ENCODE data around the gene BCL6B. TPM values are rescaled to one million over a fixed set of nuclear protein-coding genes. Genes with fewer than 3 reads are reported as not detected.

BCL6B gene
- total RNA-seq, 1 donor from 2014 or later, result not detected

- DNase-seq (ENCODE audit: low read depth) (no peak), FAIRE-seq (no peak)
- H3K4me2 ChIP-seq (ENCODE audit: low read length), result no peak overlapping the region
- H3K9ac ChIP-seq (ENCODE audit: low read length), result no peak overlapping the region
- H3K79me2 ChIP-seq (ENCODE audit: insufficient read depth, low read length), result no peaks in the 10 kb centered on the region
- H3K27ac ChIP-seq (ENCODE audit: low read depth, low read length), result no peak overlapping the region
- H3K27me3 ChIP-seq (ENCODE audit: insufficient read depth, low read length), result peaks cover 7% of the 10 kb centered on the region
- no peaks in the 10 kb centered on the region for H4K20me1 ChIP-seq (ENCODE audit: insufficient read depth, low read length)
- no peaks in the 10 kb centered on the region for H3K9me3 ChIP-seq (ENCODE audit: insufficient read depth, low read depth, low read length)
- no peaks in the 10 kb centered on the region for H3K36me3 ChIP-seq (ENCODE audit: insufficient read depth, low read length)
- Mint-ChIP-seq H3K36me3 (ENCODE audit: low read depth, unreplicated experiment) (peaks cover 5% of the 10 kb centered on the region), H3K27ac (ENCODE audit: unreplicated experiment) (no peak overlapping the region), H3K27me3 (ENCODE audit: low read depth, unreplicated experiment) (peaks cover 30% of the 10 kb centered on the region), H3K9me3 (ENCODE audit: unreplicated experiment) (peaks cover 6% of the 10 kb centered on the region), H3K4me3 (ENCODE audit: unreplicated experiment) (no peak overlapping the region), H3K4me1 (ENCODE audit: low read depth, unreplicated experiment) (no peaks in the 10 kb centered on the region)
- H3K4me1 ChIP-seq (ENCODE audit: insufficient read depth, low read length), result no peaks in the 10 kb centered on the region
- H2AFZ ChIP-seq (ENCODE audit: low read depth, low read length), result no peak overlapping the region
- H3K4me3 ChIP-seq (ENCODE audit: insufficient read depth, low read depth, low read length), result no peak overlapping the region
- TF ChIP-seq, protein P1, sequence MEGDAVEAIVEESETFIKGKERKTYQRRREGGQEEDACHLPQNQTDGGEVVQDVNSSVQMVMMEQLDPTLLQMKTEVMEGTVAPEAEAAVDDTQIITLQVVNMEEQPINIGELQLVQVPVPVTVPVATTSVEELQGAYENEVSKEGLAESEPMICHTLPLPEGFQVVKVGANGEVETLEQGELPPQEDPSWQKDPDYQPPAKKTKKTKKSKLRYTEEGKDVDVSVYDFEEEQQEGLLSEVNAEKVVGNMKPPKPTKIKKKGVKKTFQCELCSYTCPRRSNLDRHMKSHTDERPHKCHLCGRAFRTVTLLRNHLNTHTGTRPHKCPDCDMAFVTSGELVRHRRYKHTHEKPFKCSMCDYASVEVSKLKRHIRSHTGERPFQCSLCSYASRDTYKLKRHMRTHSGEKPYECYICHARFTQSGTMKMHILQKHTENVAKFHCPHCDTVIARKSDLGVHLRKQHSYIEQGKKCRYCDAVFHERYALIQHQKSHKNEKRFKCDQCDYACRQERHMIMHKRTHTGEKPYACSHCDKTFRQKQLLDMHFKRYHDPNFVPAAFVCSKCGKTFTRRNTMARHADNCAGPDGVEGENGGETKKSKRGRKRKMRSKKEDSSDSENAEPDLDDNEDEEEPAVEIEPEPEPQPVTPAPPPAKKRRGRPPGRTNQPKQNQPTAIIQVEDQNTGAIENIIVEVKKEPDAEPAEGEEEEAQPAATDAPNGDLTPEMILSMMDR (IDR thresholded peaks at IDR 0.05; ENCODE audit: insufficient read depth, low read depth, low read length), result no peak
- no peak for TF ChIP-seq EZH2 (IDR thresholded peaks at IDR 0.05; ENCODE audit: insufficient read depth, low read length)
Measured at GRCh38 chr17:7074931-7075330, 52.1 kb downstream of the BCL6B start.

GRCh38 chr17:7077911-7078546 is 55.2 kb downstream of the BCL6B start:
- H3K27me3 ChIP-seq (ENCODE audit: insufficient read depth, low read length), result peaks cover 5% of the 10 kb centered on the region
- no peak for DNase-seq (ENCODE audit: low read depth)
- no peak overlapping the region for H3K4me3 Mint-ChIP-seq (ENCODE audit: unreplicated experiment)
- no peak for FAIRE-seq
- H3K27ac Mint-ChIP-seq (ENCODE audit: unreplicated experiment), result no peak overlapping the region
- H3K4me1 ChIP-seq (ENCODE audit: insufficient read depth, low read length), result no peaks in the 10 kb centered on the region
- H3K4me3 ChIP-seq (ENCODE audit: insufficient read depth, low read depth, low read length), result no peak overlapping the region
- peaks cover 28% of the 10 kb centered on the region for H3K27me3 Mint-ChIP-seq (ENCODE audit: low read depth, unreplicated experiment)
- no peaks in the 10 kb centered on the region for H3K79me2 ChIP-seq (ENCODE audit: insufficient read depth, low read length)
- H3K36me3 Mint-ChIP-seq (ENCODE audit: low read depth, unreplicated experiment), result peaks cover 5% of the 10 kb centered on the region
- H3K36me3 ChIP-seq (ENCODE audit: insufficient read depth, low read length), result no peaks in the 10 kb centered on the region
- TF ChIP-seq EZH2 (IDR thresholded peaks at IDR 0.05; ENCODE audit: insufficient read depth, low read length), result no peak
- TF ChIP-seq, protein P1 (IDR thresholded peaks at IDR 0.05; ENCODE audit: insufficient read depth, low read depth, low read length), result no peak
- H4K20me1 ChIP-seq (ENCODE audit: insufficient read depth, low read length), result no peaks in the 10 kb centered on the region
- H3K4me2 ChIP-seq (ENCODE audit: low read length), result no peak overlapping the region
- no peak overlapping the region for H3K9ac ChIP-seq (ENCODE audit: low read length)
- no peaks in the 10 kb centered on the region for H3K9me3 ChIP-seq (ENCODE audit: insufficient read depth, low read depth, low read length)
- H3K27ac ChIP-seq (ENCODE audit: low read depth, low read length), result no peak overlapping the region
- peaks cover 6% of the 10 kb centered on the region for H3K9me3 Mint-ChIP-seq (ENCODE audit: unreplicated experiment)
- no peak overlapping the region for H2AFZ ChIP-seq (ENCODE audit: low read depth, low read length)
- no peaks in the 10 kb centered on the region for H3K4me1 Mint-ChIP-seq (ENCODE audit: low read depth, unreplicated experiment)

DNA sequence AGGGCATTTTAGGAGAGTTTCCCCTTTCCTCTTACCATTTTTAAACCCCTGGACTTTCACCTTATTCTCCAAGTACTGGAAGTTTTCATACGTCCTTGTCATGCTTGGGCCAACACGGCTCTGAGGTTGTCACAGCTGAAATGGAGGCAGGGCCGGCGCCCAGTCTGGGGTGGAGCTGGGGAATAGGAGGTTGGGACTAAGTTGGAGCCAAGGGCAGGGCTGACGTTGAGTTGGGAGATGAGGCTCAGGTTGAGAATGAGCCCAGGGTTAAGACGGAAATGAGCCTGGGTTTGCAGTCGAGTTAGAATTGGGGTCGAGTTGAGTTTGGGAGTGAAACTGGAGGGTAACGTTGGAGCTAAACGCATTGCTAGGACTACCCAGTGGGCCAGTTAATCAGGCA is 55.9 kb downstream of the BCL6B start:
- peaks cover 5% of the 10 kb centered on the region for H3K36me3 Mint-ChIP-seq (ENCODE audit: low read depth, unreplicated experiment)
- Histone ChIP-seq H3K79me2 (ENCODE audit: insufficient read depth, low read length) (no peaks in the 10 kb centered on the region), H3K4me2 (ENCODE audit: low read length) (no peak overlapping the region), H3K9me3 (ENCODE audit: insufficient read depth, low read depth, low read length) (no peaks in the 10 kb centered on the region), H2AFZ (ENCODE audit: low read depth, low read length) (no peak overlapping the region), H3K4me1 (ENCODE audit: insufficient read depth, low read length) (peaks cover 1% of the 10 kb centered on the region), H3K27me3 (ENCODE audit: insufficient read depth, low read length) (peaks cover 5% of the 10 kb centered on the region), H3K36me3 (ENCODE audit: insufficient read depth, low read length) (no peaks in the 10 kb centered on the region), H4K20me1 (ENCODE audit: insufficient read depth, low read length) (no peaks in the 10 kb centered on the region), H3K4me3 (ENCODE audit: insufficient read depth, low read depth, low read length) (no peak overlapping the region), H3K9ac (ENCODE audit: low read length) (no peak overlapping the region), H3K27ac (ENCODE audit: low read depth, low read length) (no peak overlapping the region)
- FAIRE-seq (no peak), DNase-seq (ENCODE audit: low read depth) (no peak)
- H3K27me3 Mint-ChIP-seq (ENCODE audit: low read depth, unreplicated experiment), result peaks cover 27% of the 10 kb centered on the region
- no peak overlapping the region for H3K4me3 Mint-ChIP-seq (ENCODE audit: unreplicated experiment)
- H3K9me3 Mint-ChIP-seq (ENCODE audit: unreplicated experiment), result peaks cover 8% of the 10 kb centered on the region
- H3K4me1 Mint-ChIP-seq (ENCODE audit: low read depth, unreplicated experiment), result no peaks in the 10 kb centered on the region
- TF ChIP-seq, protein P1 (IDR thresholded peaks at IDR 0.05; ENCODE audit: insufficient read depth, low read depth, low read length), result no peak
- no peak for TF ChIP-seq EZH2 (IDR thresholded peaks at IDR 0.05; ENCODE audit: insufficient read depth, low read length)
- no peak overlapping the region for H3K27ac Mint-ChIP-seq (ENCODE audit: unreplicated experiment)

Data from astrocyte (in vitro differentiated cells and primary cell).